Measurements from ENCODE around the gene DMAP1. TPM values are rescaled to one million over a fixed set of nuclear protein-coding genes. Genes with fewer than 3 reads are reported as not detected.

Gene DMAP1
- total RNA-seq, 1 donor from 2014 or later, result 11.4 TPM

- no peak for DNase-seq (ENCODE audit: low read depth in 2 of 2)
These were observed 41.2 kb downstream of the DMAP1 start for GRCh38 chr1:44254392-44254910.

- no peak for DNase-seq (ENCODE audit: low read depth in 2 of 2)
These were observed 43.7 kb downstream of the DMAP1 start for GRCh38 chr1:44256762-44257554.

GRCh38 chr1:44259090-44259489, 45.8 kb downstream of the DMAP1 start:
- DNase-seq (ENCODE audit: low read depth in 2 of 2), result no peak

- DNase-seq (ENCODE audit: low read depth in 2 of 2), result no peak
These were observed 47.5 kb downstream of the DMAP1 start for GRCh38 chr1:44260792-44261170.

- no peak for DNase-seq (ENCODE audit: low read depth in 2 of 2)
These were observed 48.0 kb downstream of the DMAP1 start for GRCh38 chr1:44261171-44261817.

- DNase-seq (ENCODE audit: low read depth in 2 of 2), result no peak
These were observed 48.7 kb downstream of the DMAP1 start for GRCh38 chr1:44261962-44262361.

- no peak for DNase-seq (ENCODE audit: low read depth in 2 of 2)
These were observed 49.1 kb downstream of the DMAP1 start for GRCh38 chr1:44262414-44262813.

GRCh38 chr1:44262816-44263567, 49.7 kb downstream of the DMAP1 start:
- DNase-seq (ENCODE audit: low read depth in 2 of 2), result no peak

- no peak for DNase-seq (ENCODE audit: low read depth in 2 of 2)
These were observed 50.5 kb downstream of the DMAP1 start for GRCh38 chr1:44263568-44264450.

GRCh38 chr1:44264451-44264771, 51.1 kb downstream of the DMAP1 start:
- no peak for DNase-seq (ENCODE audit: low read depth in 2 of 2)

GRCh38 chr1:44265656-44266358, 52.5 kb downstream of the DMAP1 start:
- no peak for DNase-seq (ENCODE audit: low read depth in 2 of 2)

GRCh38 chr1:44266400-44267344, 53.4 kb downstream of the DMAP1 start:
- DNase-seq (ENCODE audit: low read depth in 2 of 2), result no peak

GRCh38 chr1:44267438-44267837, 54.2 kb downstream of the DMAP1 start:
- no peak for DNase-seq (ENCODE audit: low read depth in 2 of 2)

- no peak for DNase-seq (ENCODE audit: low read depth in 2 of 2)
These were observed 54.8 kb downstream of the DMAP1 start for GRCh38 chr1:44268054-44268453.

Other genes with a start within 250 kb of the DMAP1 start
- gene DPH2, start 243.5 kb upstream of the DMAP1 start, total RNA-seq, result 15.0 and 18.8 TPM in 2 replicates
- 111 and 125 TPM in 2 replicates for gene ATP6V0B, start 238.5 kb upstream of the DMAP1 start, total RNA-seq
- gene B4GALT2, start 234.3 kb upstream of the DMAP1 start, total RNA-seq, result 44.0 and 56.8 TPM in 2 replicates
- 1.3 and 1.4 TPM in 2 replicates for gene CCDC24, start 221.9 kb upstream of the DMAP1 start, total RNA-seq
- 0.13 TPM in 2 replicates for gene SLC6A9, start 182.0 kb upstream of the DMAP1 start, total RNA-seq
- not detected in 2 replicates for gene KLF17, start 94.7 kb upstream of the DMAP1 start, total RNA-seq
- not detected in 2 replicates for gene KLF18, start 71.8 kb upstream of the DMAP1 start, total RNA-seq
- 30.4 and 34.0 TPM in 2 replicates for gene ERI3, start 141.8 kb downstream of the DMAP1 start, total RNA-seq
- gene RNF220, start 191.8 kb downstream of the DMAP1 start, total RNA-seq, result 45.6 and 68.0 TPM in 2 replicates